CD4-positive, alpha-beta T cell treated with Interferon gamma for 1 hour (primary cell): ENCODE measurements around the gene HTRA1.

Experiments
- DNase-seq: peaks from one replicate; pipeline ENCODE4 v3.0.0-alpha.2; 2020

HTRA1 gene

GRCh38 chr10:122521011-122521410, 59.7 kb downstream of the HTRA1 start:
- no peak for DNase-seq

GRCh38 chr10:122524811-122525210, 63.5 kb downstream of the HTRA1 start:
- no peak for DNase-seq

DNA sequence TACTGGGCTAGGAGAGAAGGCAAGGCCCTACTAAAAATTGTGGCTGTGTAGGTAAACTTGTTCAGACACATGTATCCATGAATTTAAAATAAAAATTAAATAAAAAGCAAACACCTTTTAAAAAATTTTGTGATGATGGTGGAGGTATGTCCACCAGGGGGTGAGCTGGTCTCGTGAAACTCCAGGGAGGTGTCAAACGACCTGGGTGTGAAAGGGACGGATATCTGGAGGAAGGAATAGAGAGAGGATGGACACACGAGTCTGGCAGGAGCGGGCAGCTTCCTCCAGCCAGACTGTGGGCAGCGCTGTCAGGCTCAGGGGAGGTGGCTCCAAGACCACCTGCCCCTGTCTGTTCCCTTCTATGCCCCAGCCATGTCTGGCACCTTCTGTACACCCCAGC, 64.4 kb downstream of the HTRA1 start:
- DNase-seq = no peak

- no peak for DNase-seq
Measured at GRCh38 chr10:122526892-122527291, 65.5 kb downstream of the HTRA1 start.

DNA sequence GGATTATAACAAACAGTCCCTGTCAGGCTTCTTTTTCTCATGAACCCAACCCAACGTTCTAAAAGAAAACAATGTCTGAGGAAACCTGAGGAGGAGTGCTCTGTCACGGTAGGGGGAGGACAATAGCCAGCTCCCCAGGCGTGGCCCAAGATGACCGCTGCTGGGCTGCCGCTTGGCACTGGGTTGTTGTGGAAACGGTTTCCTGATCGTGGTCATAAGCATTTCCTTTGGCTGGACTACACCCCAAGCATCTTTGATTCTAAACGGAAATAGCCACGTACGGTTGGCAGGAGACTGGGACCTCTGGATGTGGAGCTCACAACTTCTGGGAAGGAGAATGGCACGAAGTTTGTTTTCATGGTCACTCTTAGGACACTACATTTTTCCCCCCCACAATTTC, 68.8 kb downstream of the HTRA1 start:
- peak; percentile 16 for DNase-seq

DNA sequence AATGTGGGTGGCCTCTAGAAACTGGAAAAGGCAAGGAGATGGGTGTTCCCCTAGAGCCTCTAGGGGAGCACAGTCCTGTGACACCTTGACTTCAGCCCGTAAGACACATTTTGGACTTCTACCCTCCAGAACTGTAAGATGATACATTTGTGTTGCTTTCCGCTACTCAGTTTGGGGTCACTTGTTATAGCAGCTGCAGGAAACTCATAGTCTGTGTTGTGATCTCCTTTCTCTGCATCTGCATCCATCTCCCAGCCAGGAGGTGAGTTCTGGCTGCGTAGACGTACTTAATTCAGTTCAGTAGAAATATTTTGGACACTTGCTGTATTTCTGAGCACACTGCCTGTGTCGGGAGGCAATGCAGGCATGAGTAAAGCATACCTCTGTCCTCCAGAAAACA, 69.9 kb downstream of the HTRA1 start:
- DNase-seq = no peak

GRCh38 chr10:122531939-122532338, 70.6 kb downstream of the HTRA1 start:
- DNase-seq = no peak

DNA sequence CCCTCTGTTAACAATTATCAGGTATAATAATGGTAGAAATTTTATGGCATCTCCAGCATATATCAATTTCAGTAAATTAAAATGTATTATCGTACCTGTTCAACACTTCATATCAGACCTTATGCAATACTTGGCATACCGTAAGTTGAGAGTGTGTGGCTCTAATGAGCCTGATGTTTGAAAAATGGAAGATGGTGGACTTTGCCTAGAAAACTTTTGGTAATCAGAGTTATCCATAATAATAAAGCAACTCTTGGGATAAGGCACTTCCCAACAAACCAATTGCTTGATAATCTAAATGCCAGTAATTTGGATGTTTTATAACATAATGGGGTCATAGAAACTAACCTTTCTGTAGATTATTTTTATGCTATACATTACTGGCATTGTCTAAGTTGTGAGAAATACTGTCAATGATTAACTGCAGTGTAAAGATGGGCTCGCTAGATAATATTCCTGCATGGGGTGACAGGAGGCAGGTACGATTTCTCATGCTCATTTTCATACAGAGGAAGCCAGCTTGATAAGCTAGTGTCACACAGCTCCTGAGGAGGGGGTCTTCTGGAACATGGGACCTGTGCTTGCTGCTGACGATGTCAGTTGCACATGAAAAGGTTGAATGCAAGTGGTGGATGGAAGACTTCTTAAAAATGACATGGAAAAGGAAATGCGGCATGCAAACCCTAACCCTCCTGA, 71.4 kb downstream of the HTRA1 start:
- DNase-seq = no peak

DNA sequence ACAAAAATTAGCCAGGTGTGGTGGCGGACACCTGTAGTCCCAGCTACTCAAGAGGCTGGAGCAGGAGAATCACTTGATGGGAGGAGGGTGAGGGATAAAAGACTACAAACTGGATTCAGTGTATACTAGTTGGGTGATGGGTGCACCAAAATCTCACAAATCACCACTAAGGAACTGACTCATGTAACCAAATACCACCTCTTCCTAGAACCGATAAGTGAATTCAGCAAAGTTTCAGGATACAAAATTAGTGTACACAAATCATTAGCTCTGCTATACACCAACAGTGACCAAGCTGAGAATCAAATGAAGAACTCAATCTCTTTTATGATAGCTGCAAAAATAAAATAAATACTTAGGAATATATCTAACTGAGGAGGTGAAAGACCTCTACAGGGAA, 76.2 kb downstream of the HTRA1 start:
- no peak for DNase-seq

- no peak for DNase-seq
Measured at GRCh38 chr10:122541541-122542002, 80.2 kb downstream of the HTRA1 start.

- no peak for DNase-seq
Measured at GRCh38 chr10:122543676-122544445, 82.5 kb downstream of the HTRA1 start.

DNA sequence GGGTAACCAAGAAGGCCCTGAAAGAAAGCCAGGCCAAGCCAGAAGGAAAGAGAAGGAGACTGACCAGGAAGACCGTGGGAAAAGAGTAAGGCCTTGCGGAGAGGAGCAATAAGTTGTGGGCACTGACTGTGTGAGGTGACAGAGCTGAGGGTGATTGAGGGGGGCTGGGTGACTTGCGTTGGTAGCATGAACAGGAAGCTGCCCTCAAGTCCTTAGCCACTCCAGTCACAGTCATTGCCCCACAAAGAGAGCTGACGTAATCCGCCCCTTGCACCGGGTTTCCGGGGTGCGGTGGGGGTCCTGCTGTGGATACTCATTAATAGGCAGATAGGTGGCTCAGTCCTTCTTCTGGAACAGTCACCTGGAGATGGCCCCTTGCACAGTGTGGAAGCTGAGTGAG, 83.1 kb downstream of the HTRA1 start:
- DNase-seq = peak; percentile 38

- DNase-seq = no peak
Measured at GRCh38 chr10:122546242-122546641, 84.9 kb downstream of the HTRA1 start.

DNA sequence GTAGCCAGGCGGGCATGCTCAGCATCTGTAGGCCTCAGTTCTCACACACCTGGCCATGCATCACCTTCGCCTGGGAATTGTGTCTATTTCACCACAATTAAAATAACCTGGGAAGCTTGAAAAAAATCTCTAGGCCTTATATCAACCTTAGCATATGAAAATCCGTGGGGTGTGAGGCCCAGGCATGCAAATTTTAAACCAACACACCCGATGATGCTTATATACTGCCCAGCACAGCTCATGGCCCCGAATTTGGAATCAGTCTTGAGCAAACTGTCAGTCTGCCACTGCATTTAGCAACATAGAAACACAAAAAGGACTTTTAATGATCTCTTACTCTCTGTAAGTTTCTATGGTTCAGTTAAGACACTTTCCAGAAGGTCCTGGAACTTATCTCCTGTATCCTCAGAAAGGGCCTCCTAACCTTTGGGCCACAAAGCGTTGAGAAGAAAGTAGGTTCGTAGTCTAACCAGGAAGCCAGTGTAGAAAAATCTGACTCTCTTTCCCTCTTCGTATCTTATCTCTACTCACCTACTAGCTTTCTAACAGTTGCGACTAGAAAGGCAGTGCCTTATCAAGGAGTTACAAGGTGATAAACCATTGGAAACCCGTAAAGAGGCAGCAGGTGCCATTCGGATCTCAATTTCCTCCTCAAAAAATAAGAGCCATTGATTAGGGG, 87.2 kb downstream of the HTRA1 start:
- no peak for DNase-seq

- DNase-seq = no peak
Measured at GRCh38 chr10:122549636-122550035, 88.3 kb downstream of the HTRA1 start.

DNA sequence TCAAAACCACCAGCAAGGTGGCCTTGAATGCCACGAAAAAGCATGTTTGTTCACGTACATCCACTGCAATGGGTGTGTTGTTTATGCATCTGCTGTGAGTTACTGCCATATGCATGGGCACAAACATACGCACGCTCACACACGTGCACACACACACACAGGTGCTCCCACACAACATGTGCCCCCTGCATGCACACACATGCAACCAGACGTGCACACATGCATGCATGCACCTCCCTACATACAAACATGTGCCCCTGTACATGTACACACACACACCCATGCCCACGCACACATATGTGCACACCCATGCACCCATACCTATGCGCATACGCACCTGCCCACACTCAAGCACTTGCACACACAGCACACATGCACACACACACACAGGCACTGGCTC, 89.1 kb downstream of the HTRA1 start:
- DNase-seq = no peak

DNA sequence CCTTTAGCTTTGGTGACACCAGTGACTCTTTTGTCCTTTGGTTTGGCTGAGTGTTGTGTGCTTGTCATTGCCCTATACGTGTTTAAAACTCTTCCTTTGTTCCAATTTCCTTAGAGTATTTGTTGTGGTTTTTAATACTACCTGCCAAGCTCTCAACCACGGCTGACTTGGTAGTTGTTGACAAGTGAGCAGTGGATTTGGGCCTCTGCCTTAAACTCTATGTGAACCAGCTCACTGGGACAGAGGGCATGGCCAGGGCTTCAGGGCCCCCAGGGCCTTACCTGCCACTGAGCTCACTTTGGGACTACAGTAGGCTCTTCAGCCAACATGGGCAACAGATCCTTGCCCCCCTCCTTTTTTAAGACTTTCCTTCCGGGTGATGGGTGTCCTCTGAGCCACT, 89.6 kb downstream of the HTRA1 start:
- no peak for DNase-seq

DNA sequence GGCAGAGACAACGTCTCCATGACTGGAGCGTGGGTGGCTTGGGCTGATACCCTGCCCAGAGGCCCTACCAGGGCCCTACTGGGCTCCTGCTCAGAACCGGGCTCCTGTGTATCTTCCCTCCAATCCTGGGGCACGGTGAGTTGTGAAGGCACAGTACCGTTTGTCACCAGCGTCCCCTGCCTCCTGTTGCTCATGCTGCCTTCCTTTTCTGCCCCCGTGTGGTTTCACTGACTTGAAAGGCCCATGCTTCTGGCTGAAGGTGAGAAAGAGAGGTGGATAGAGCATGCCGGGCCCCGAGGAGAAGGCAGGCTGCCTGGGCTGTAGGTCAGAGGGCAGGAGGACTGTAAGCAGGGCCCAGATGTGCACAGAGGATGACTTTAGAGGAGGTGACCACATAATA, 90.1 kb downstream of the HTRA1 start:
- peak; percentile 34 for DNase-seq

DNA sequence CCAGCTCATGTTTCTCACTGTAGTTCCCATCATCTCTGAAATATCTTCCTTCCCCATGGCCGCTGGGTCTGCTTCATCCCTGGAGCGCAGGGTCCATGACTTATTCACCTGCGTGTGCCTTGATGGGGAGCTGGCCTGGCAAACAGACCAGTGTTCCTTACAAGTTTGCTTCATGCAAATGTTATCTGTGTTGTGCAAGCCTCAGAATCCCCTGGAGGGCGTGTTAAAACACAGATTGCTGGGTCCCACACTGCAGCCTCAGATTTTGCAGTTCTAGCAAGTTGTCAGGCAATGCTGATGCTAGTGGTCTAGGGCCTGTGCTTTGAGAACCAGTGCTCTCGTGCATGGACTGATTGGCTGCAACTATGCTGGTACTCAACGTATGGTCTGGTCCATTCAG, 92.0 kb downstream of the HTRA1 start:
- DNase-seq = no peak

- no peak for DNase-seq
Measured at GRCh38 chr10:122554131-122555036, 93.0 kb downstream of the HTRA1 start.

- no peak for DNase-seq
Measured at GRCh38 chr10:122555442-122555841, 94.1 kb downstream of the HTRA1 start.

- DNase-seq = no peak
Measured at GRCh38 chr10:122557516-122557915, 96.2 kb downstream of the HTRA1 start.

DNA sequence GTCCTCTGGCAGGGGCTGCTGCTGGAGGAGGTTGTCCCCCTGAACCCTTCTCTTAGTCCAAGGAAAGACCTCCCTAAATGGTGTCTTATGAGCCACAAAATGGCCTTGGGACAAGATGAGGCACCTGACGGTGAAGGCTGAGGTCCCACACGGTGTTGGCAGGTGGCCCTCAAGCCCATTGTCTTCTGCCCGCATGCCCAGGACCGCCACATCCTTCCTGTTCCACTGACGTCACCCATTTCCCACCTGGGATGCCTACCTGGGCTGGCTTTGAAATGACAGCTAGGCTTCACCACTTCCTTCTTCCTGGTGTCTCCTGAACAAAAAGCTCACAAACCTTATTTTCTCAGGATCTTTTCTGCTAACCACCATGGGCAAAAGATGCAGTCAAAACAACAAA, 97.1 kb downstream of the HTRA1 start:
- DNase-seq = peak; percentile 11
